ENCODE results near the gene PHEX.

DNA sequence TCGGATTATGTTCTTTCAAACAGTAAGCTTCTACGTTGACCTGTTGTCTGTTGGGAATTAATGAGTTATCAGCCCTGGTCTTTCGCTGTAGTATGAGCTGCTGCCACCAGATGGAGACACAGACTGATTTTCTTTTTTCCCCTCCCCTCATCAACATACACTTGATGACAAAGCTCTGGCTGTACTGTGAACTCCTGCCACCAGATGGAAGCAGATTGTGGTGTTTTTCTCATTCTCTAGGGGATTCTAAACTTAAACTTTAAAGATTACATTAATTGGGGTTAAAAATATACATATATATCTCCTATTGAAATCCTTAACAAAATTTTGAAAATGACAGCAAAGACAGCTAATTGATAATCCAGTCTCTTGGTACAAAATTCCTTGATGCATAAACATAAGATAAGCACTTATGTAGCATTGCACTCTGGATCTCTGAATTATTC lies 46.8 kb upstream of the PHEX start:
- TF ChIP-seq, protein P1, sequence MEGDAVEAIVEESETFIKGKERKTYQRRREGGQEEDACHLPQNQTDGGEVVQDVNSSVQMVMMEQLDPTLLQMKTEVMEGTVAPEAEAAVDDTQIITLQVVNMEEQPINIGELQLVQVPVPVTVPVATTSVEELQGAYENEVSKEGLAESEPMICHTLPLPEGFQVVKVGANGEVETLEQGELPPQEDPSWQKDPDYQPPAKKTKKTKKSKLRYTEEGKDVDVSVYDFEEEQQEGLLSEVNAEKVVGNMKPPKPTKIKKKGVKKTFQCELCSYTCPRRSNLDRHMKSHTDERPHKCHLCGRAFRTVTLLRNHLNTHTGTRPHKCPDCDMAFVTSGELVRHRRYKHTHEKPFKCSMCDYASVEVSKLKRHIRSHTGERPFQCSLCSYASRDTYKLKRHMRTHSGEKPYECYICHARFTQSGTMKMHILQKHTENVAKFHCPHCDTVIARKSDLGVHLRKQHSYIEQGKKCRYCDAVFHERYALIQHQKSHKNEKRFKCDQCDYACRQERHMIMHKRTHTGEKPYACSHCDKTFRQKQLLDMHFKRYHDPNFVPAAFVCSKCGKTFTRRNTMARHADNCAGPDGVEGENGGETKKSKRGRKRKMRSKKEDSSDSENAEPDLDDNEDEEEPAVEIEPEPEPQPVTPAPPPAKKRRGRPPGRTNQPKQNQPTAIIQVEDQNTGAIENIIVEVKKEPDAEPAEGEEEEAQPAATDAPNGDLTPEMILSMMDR (IDR thresholded peaks at IDR 0.05), result peak; percentile 85 to 94 (median 90)
- peak in 1 of 2 donors; percentile 11 for TF ChIP-seq POLR2A (IDR thresholded peaks at IDR 0.05)
